ENCODE results near the gene DEFB129. TPM values are rescaled to one million over a fixed set of nuclear protein-coding genes. Genes with fewer than 3 reads are reported as not detected.

Gene DEFB129
- total RNA-seq, 1 experiment from 2014 or later: not detected

GRCh38 chr20:272718-273117, 45.7 kb downstream of the DEFB129 start:
- no peak overlapping the region for H2BK15ac ChIP-seq (ENCODE audit: low read depth, low read length)
- H4K20me1 ChIP-seq (ENCODE audit: control insufficient read depth, insufficient read depth, insufficient read length): no peaks in the 10 kb centered on the region
- TF ChIP-seq CTCF (conservative IDR thresholded peaks at IDR 0.05): no peak
- H2BK20ac ChIP-seq (ENCODE audit: low read depth, low read length, poor library complexity, severe bottlenecking): no peak overlapping the region
- H3K4me1 ChIP-seq (ENCODE audit: insufficient read depth, low read length): 0 out of 2 replicates have a peak, but pooled peaks cover under 1% of the 10 kb centered on the region
- H2BK12ac ChIP-seq (ENCODE audit: insufficient read length, low read depth, low read length): no peak overlapping the region
- no peaks in the 10 kb centered on the region for H3K27me3 ChIP-seq (ENCODE audit: insufficient read depth, low read length)
- no peak overlapping the region for H3K4ac ChIP-seq (ENCODE audit: low read depth, low read length)
- no peak overlapping the region for H3K9ac ChIP-seq (ENCODE audit: extremely low read depth, insufficient read length, low read length)
- H3K79me1 ChIP-seq (ENCODE audit: insufficient read depth, low read depth, low read length, poor library complexity, severe bottlenecking): no peaks in the 10 kb centered on the region
- H2BK120ac ChIP-seq (ENCODE audit: low read depth, low read length, poor library complexity, severe bottlenecking): no peak overlapping the region
- H3K9me3 ChIP-seq (ENCODE audit: control insufficient read depth, low read depth, low read length): no peaks in the 10 kb centered on the region
- peaks cover 15% of the 10 kb centered on the region for H3K27me3 Mint-ChIP-seq (ENCODE audit: low read depth)
- H3K79me2 ChIP-seq (ENCODE audit: insufficient read depth, low read length): no peaks in the 10 kb centered on the region
- H3K4me2 ChIP-seq (ENCODE audit: insufficient read depth, insufficient read length, low read length): no peak overlapping the region
- H3K56ac ChIP-seq (ENCODE audit: insufficient read length, low read depth, low read length): no peak overlapping the region
- H3K27ac Mint-ChIP-seq: no peak overlapping the region
- no peaks in the 10 kb centered on the region for H3K23me2 ChIP-seq (ENCODE audit: insufficient read length, low read depth, low read length, poor library complexity, severe bottlenecking)
- no peak overlapping the region for H2AK5ac ChIP-seq (ENCODE audit: insufficient read length, low read length)
- no peak overlapping the region for H4K5ac ChIP-seq (ENCODE audit: insufficient read length, low read depth, low read length)
- no peak overlapping the region for H3K27ac ChIP-seq (ENCODE audit: insufficient read length, low read depth, low read length)
- H4K91ac ChIP-seq (ENCODE audit: insufficient read length, low read depth, low read length): no peak overlapping the region
- no peak overlapping the region for H3K14ac ChIP-seq (ENCODE audit: insufficient read depth, low read length)
- no peaks in the 10 kb centered on the region for H3K9me3 Mint-ChIP-seq
- H3K36me3 Mint-ChIP-seq (ENCODE audit: insufficient read depth in 1 of 3, low read depth in 3 of 3): peaks cover 19 to 31% (median 20%) of the 10 kb centered on the region in 3 experiments; a peak in 6 of 7 replicates
- H3T11ph ChIP-seq (ENCODE audit: low read length): no peak overlapping the region
- H3K23ac ChIP-seq (ENCODE audit: insufficient read length, low read depth, low read length): no peak overlapping the region
- no peak overlapping the region for H2AFZ ChIP-seq (ENCODE audit: low read length)
- no peak overlapping the region; a peak in 1 of 5 replicates for H3K4me3 Mint-ChIP-seq
- no peak overlapping the region for H2BK5ac ChIP-seq (ENCODE audit: insufficient read length, low read length)
- no peak for DNase-seq
- H3K18ac ChIP-seq (ENCODE audit: insufficient read length, low read depth, low read length): no peak overlapping the region
- no peak overlapping the region for H4K8ac ChIP-seq (replicated peaks; ENCODE audit: insufficient read length, low read depth, low read length)
- peaks cover 0 to 1% of the 10 kb centered on the region in 2 experiments; a peak in 1 of 4 replicates for H3K4me1 Mint-ChIP-seq

Measured in H9 (cell line).